Measurements from ENCODE around the gene IL23A.
A peak's percentile ranks its signal among the peaks of the same experiment; 100 is the strongest.
"Not testable (repeated sequence)": the region's sequence is repeated elsewhere in the genome, so short reads cannot be mapped to it uniquely, and the experiment has no call there.

IL23A gene

GRCh38 chr12:56338308-56339157 is at the start of gene IL23A:
TSS of gene IL23A (plus strand) at chr12:56338884. CDS start at chr12:56339045, 161 bp downstream.
- FAIRE-seq (peak; percentile 88), DNase-seq (ENCODE audit: insufficient read length, low spot score) (no peak)

- DNase-seq (ENCODE audit: insufficient read length, low spot score) (no peak), FAIRE-seq (no peak)
These were observed 44.9 kb upstream of the IL23A start for GRCh38 chr12:56293795-56294194.

- DNase-seq (ENCODE audit: insufficient read length, low spot score) (no peak), FAIRE-seq (no peak)
These were observed 42.4 kb upstream of the IL23A start for GRCh38 chr12:56296295-56296694.

GRCh38 chr12:56297400-56297799 is 41.3 kb upstream of the IL23A start:
- FAIRE-seq = no peak
- no peak for DNase-seq (ENCODE audit: insufficient read length, low spot score)

- no peak for DNase-seq (ENCODE audit: insufficient read length, low spot score)
- FAIRE-seq = no peak
These were observed 39.9 kb upstream of the IL23A start for GRCh38 chr12:56298828-56299227.

- DNase-seq (ENCODE audit: insufficient read length, low spot score) (no peak), FAIRE-seq (no peak)
These were observed 39.3 kb upstream of the IL23A start for GRCh38 chr12:56299308-56299852.

- FAIRE-seq = peak; percentile 95
- peak; percentile 86 for DNase-seq (ENCODE audit: insufficient read length, low spot score)
These were observed 38.6 kb upstream of the IL23A start, which contains the start of gene CS for GRCh38 chr12:56299853-56300643. TSS of gene CS (minus strand) at chr12:56300330. CDS start at chr12:56300201, 129 bp downstream.

- DNase-seq (ENCODE audit: insufficient read length, low spot score) = no peak
- no peak for FAIRE-seq
These were observed 37.8 kb upstream of the IL23A start for GRCh38 chr12:56300644-56301464.

GRCh38 chr12:56304276-56304675 is 34.4 kb upstream of the IL23A start:
- FAIRE-seq (no peak), DNase-seq (ENCODE audit: insufficient read length, low spot score) (no peak)

GRCh38 chr12:56304872-56305590 is 33.7 kb upstream of the IL23A start:
- FAIRE-seq = no peak
- DNase-seq (ENCODE audit: insufficient read length, low spot score) = no peak

GRCh38 chr12:56307221-56307965 is 31.3 kb upstream of the IL23A start:
- no peak for DNase-seq (ENCODE audit: insufficient read length, low spot score)
- no peak for FAIRE-seq

GRCh38 chr12:56308714-56309113 is 30.0 kb upstream of the IL23A start:
- DNase-seq (ENCODE audit: insufficient read length, low spot score) (no peak), FAIRE-seq (no peak)

- no peak for DNase-seq (ENCODE audit: insufficient read length, low spot score)
- FAIRE-seq = no peak
These were observed 27.7 kb upstream of the IL23A start for GRCh38 chr12:56311003-56311402.

GRCh38 chr12:56315249-56315621 is 23.4 kb upstream of the IL23A start:
- peak; percentile 11 for FAIRE-seq
- no peak for DNase-seq (ENCODE audit: insufficient read length, low spot score)

GRCh38 chr12:56315622-56316473 is 22.8 kb upstream of the IL23A start, which contains the start of gene CNPY2:
TSS of gene CNPY2 (minus strand) at chr12:56315988. CDS start at chr12:56315217, 771 bp downstream.
- peak; percentile 97 for FAIRE-seq

GRCh38 chr12:56317675-56318074 is 21.0 kb upstream of the IL23A start:
- DNase-seq (ENCODE audit: insufficient read length, low spot score) = no peak
- no peak for FAIRE-seq

More at GRCh38 chr12:56315622-56316473, 22.8 kb upstream of the IL23A start, which contains the start of gene CNPY2:
- peak; percentile 93 for DNase-seq (ENCODE audit: insufficient read length, low spot score)

GRCh38 chr12:56321027-56321426 is 17.7 kb upstream of the IL23A start:
- FAIRE-seq = no peak
- DNase-seq (ENCODE audit: insufficient read length, low spot score) = no peak

- DNase-seq (ENCODE audit: insufficient read length, low spot score); FAIRE-seq: not testable (repeated sequence)
These were observed 17.1 kb upstream of the IL23A start for GRCh38 chr12:56321610-56322009.

Data from GM19239 (cell line).